HFFc6 (cell line): Measurements from ENCODE around the gene LURAP1L. TPM values are rescaled to one million over a fixed set of nuclear protein-coding genes. Genes with fewer than 3 reads are reported as not detected.
"Not testable (repeated sequence)": the region's sequence is repeated elsewhere in the genome, so short reads cannot be mapped to it uniquely, and the experiment has no call there.

Experiments used
- DNase-seq: peaks from one replicate; pipeline ENCODE4 v3.0.0-alpha.2; 2018
- H3K27ac Mint-ChIP-seq: 2 replicates; pipeline ENCODE4 v1.8.0; 2020; ENCODE audit warnings: mild to moderate bottlenecking, mixed read lengths
- H3K27me3 Mint-ChIP-seq: 2 replicates; pipeline ENCODE4 v1.8.0; 2021; ENCODE audit warnings: mild to moderate bottlenecking, moderate library complexity, mixed read lengths; ENCODE audit not compliant: insufficient read depth
- H3K36me3 Mint-ChIP-seq: 2 replicates; pipeline ENCODE4 v1.8.0; 2021; ENCODE audit warnings: low read depth, mixed read lengths
- H3K4me1 Mint-ChIP-seq: 2 replicates; pipeline ENCODE4 v1.8.0; 2020; ENCODE audit warnings: low read depth, mixed read lengths
- H3K4me3 Mint-ChIP-seq: 2 replicates; pipeline ENCODE4 v1.8.0; 2020; ENCODE audit warnings: mild to moderate bottlenecking, moderate library complexity, mixed read lengths
- H3K9me3 Mint-ChIP-seq: 2 replicates; pipeline ENCODE4 v1.8.0; 2020; ENCODE audit warnings: mild to moderate bottlenecking, mixed read lengths
- total RNA-seq, 6 experiments: library from RNA; stranded (reverse); fragmentation: NEBNext Ultra II Directional; extraction: Animal tissue kit (Norgen Biotek cat#: 25700); gene quantifications; 2 replicates in 1 of 6; 3 replicates in 5 of 6; pipeline ENCODE4 v1.2.3, GENCODE V29; 2021
- TF ChIP-seq, protein P1 (sequence below): fragments of 200-600 bp; sonication (generic); IDR thresholded peaks from 2 replicates; pipeline ENCODE4 v1.5.0; 2021; ENCODE audit warnings: antibody characterized with exemption, mild to moderate bottlenecking

The LURAP1L gene
- total RNA-seq, 6 experiments from 2014 or later: 1.1 to 1.7 (median 1.3) TPM

DNA sequence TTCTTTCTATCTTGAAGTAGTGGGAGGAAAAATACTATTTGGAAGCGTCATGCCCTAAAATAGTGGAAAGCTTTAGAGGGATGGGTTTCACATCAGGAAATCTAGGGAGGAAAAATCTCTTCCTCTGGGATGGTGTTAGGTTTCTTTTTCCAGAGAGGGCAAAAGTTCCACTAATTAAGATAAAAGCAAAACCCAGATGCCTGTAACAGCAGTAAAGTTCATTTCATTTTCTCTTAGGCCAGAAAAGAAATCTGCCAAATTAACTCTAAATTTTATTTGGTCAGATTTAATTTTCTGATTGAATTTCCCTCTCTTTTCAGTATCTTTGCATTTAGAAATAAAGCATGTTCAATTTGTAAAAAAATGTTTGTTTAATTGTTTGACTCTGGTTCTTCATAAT is 88.8 kb downstream of the LURAP1L start:
- Mint-ChIP-seq H3K27me3 (peaks cover 5% of the 10 kb centered on the region), H3K36me3 (peaks cover 9% of the 10 kb centered on the region), H3K9me3 (peaks cover 10% of the 10 kb centered on the region), H3K27ac (no peak overlapping the region), H3K4me3 (no peak overlapping the region), H3K4me1 (peaks cover 15% of the 10 kb centered on the region)
- DNase-seq: no peak
- TF ChIP-seq, protein P1, sequence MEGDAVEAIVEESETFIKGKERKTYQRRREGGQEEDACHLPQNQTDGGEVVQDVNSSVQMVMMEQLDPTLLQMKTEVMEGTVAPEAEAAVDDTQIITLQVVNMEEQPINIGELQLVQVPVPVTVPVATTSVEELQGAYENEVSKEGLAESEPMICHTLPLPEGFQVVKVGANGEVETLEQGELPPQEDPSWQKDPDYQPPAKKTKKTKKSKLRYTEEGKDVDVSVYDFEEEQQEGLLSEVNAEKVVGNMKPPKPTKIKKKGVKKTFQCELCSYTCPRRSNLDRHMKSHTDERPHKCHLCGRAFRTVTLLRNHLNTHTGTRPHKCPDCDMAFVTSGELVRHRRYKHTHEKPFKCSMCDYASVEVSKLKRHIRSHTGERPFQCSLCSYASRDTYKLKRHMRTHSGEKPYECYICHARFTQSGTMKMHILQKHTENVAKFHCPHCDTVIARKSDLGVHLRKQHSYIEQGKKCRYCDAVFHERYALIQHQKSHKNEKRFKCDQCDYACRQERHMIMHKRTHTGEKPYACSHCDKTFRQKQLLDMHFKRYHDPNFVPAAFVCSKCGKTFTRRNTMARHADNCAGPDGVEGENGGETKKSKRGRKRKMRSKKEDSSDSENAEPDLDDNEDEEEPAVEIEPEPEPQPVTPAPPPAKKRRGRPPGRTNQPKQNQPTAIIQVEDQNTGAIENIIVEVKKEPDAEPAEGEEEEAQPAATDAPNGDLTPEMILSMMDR: no peak

DNA sequence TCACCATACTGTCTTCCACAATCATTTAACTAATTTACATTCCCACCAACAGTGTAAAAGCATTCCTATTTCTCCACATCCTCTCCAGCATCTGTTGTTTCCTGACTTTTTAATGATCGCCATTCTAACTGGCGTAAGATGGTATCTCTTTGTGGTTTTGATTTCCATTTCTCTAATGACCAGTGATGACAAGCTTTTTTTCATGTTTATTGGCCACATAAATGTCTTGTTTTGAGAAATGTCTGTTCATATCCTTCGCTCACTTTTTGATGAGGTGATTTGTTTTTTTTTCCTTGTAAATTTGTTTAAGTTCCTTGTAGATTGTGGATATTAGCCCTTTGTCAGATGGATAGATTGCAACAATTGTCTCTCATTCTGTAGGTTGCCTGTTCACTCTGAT is 90.6 kb downstream of the LURAP1L start:
- H3K9me3 Mint-ChIP-seq: peaks cover 14% of the 10 kb centered on the region
- not testable (repeated sequence) for H3K4me3 Mint-ChIP-seq, H3K36me3 Mint-ChIP-seq, H3K27ac Mint-ChIP-seq, H3K27me3 Mint-ChIP-seq, H3K4me1 Mint-ChIP-seq, DNase-seq

Other genes starting within 250 kb of the LURAP1L start
- gene TYRP1, start 81.6 kb upstream of the LURAP1L start, total RNA-seq: not detected